WTC11 (cell line): ENCODE data around the gene OTP. TPM values are rescaled to one million over a fixed set of nuclear protein-coding genes. Genes with fewer than 3 reads are reported as not detected.

ENCODE experiments used
- ATAC-seq: fragments of 200-7000 bp; cut with Tn5 transposase; 2 replicates; pipeline ENCODE4 v1.10.0; 2021; ENCODE audit warnings: mild to moderate bottlenecking, moderate library complexity
- CTCF ChIA-PET: fragments of 300-600 bp; sonication (Branson Sonifier 250); formaldehyde crosslinking; loops from one replicate; lab custom pipeline; 2021; ENCODE audit warnings: antibody characterized with exemption; lab: Charles Lee
- POLR2A ChIA-PET: fragments of 350-600 bp; sonication (Branson Sonifier 250); formaldehyde crosslinking; loops from one replicate; lab custom pipeline; 2021; ENCODE audit warnings: antibody characterized with exemption; lab: Charles Lee
- DNase-seq: peaks from one replicate; pipeline ENCODE4 v3.0.0; 2021; ENCODE audit warnings: low spot score
- H3K27ac Mint-ChIP-seq: 2 replicates; pipeline ENCODE4 v1.8.0; 2021; ENCODE audit warnings: mixed read lengths
- H3K27me3 Mint-ChIP-seq: 2 replicates; pipeline ENCODE4 v1.8.0; 2021; ENCODE audit warnings: low read depth, mild to moderate bottlenecking, moderate library complexity, mixed read lengths
- H3K36me3 Mint-ChIP-seq: 2 replicates; pipeline ENCODE4 v1.8.0; 2021; ENCODE audit warnings: mixed read lengths
- H3K4me1 Mint-ChIP-seq: 2 replicates; pipeline ENCODE4 v1.8.0; 2022; ENCODE audit warnings: mixed read lengths
- H3K4me3 Mint-ChIP-seq: 2 replicates; pipeline ENCODE4 v1.8.0; 2021; ENCODE audit warnings: mild to moderate bottlenecking, moderate library complexity, mixed read lengths
- H3K9me3 Mint-ChIP-seq: 2 replicates; pipeline ENCODE4 v1.8.0; 2021; ENCODE audit warnings: mixed read lengths
- AR ChIP-seq: fragments of 250-450 bp; sonication (Bioruptor Pico); IDR thresholded peaks from 2 replicates; pipeline ENCODE4 v1.9.0; 2021; ENCODE audit warnings: mild to moderate bottlenecking
- ATF2 ChIP-seq: sonication (generic); formaldehyde crosslinking; IDR thresholded peaks from 2 replicates; pipeline ENCODE4 v1.8.1; 2022; ENCODE audit warnings: low read depth, missing genetic modification reagents, borderline replicate concordance
- E2F4 ChIP-seq: sonication (generic); formaldehyde crosslinking; IDR thresholded peaks from 2 replicates; pipeline ENCODE4 v1.8.1; 2022; ENCODE audit warnings: low read depth, mild to moderate bottlenecking, moderate library complexity, missing genetic modification reagents, borderline replicate concordance
- E2F5 ChIP-seq: sonication (generic); formaldehyde crosslinking; IDR thresholded peaks from 2 replicates; pipeline ENCODE4 v1.8.1; 2022; ENCODE audit warnings: mild to moderate bottlenecking, moderate library complexity, missing genetic modification reagents
- FOXP1 ChIP-seq: sonication (generic); formaldehyde crosslinking; IDR thresholded peaks from 2 replicates; pipeline ENCODE4 v1.8.0; 2022; ENCODE audit warnings: missing genetic modification reagents, mild to moderate bottlenecking, moderate library complexity, borderline replicate concordance
- GABPB1 ChIP-seq: sonication (generic); formaldehyde crosslinking; IDR thresholded peaks from 2 replicates; pipeline ENCODE4 v1.8.1; 2023; ENCODE audit warnings: mild to moderate bottlenecking, missing genetic modification reagents
- HMGXB4 ChIP-seq: sonication (generic); formaldehyde crosslinking; IDR thresholded peaks from 2 replicates; pipeline ENCODE4 v1.8.1; 2023; ENCODE audit warnings: mild to moderate bottlenecking, moderate library complexity, missing genetic modification reagents
- JAZF1 ChIP-seq: fragments of 250-450 bp; sonication (Bioruptor Pico); IDR thresholded peaks from 2 replicates; pipeline ENCODE4 v1.9.0; 2021; ENCODE audit warnings: moderate library complexity, mild to moderate bottlenecking, inconsistent platforms
- JUN ChIP-seq: sonication (generic); formaldehyde crosslinking; IDR thresholded peaks from 2 replicates; pipeline ENCODE4 v1.8.0; 2023; ENCODE audit warnings: mild to moderate bottlenecking, missing genetic modification reagents
- MXD4 ChIP-seq: fragments of 250-450 bp; sonication (Bioruptor Pico); IDR thresholded peaks from 2 replicates; pipeline ENCODE4 v1.8.0; 2021; ENCODE audit warnings: mild to moderate bottlenecking, moderate library complexity, borderline replicate concordance
- NFATC4 ChIP-seq: fragments of 250-450 bp; sonication (Bioruptor Pico); IDR thresholded peaks from 2 replicates; pipeline ENCODE4 v1.9.0; 2021; ENCODE audit warnings: mild to moderate bottlenecking
- NFE2L1 ChIP-seq: sonication (generic); formaldehyde crosslinking; IDR thresholded peaks from 2 replicates; pipeline ENCODE4 v1.8.1; 2023; ENCODE audit warnings: missing genetic modification reagents
- NR1H2 ChIP-seq: sonication (generic); formaldehyde crosslinking; IDR thresholded peaks from 2 replicates; pipeline ENCODE4 v1.9.0; 2021; ENCODE audit warnings: mild to moderate bottlenecking, moderate library complexity, missing genetic modification reagents
- NR2C2 ChIP-seq: sonication (generic); formaldehyde crosslinking; IDR thresholded peaks from 2 replicates; pipeline ENCODE4 v1.8.0; 2022; ENCODE audit warnings: mild to moderate bottlenecking, missing genetic modification reagents
- NR3C1 ChIP-seq: sonication (generic); formaldehyde crosslinking; conservative IDR thresholded peaks from 2 replicates; pipeline ENCODE4 v1.8.1; 2023; ENCODE audit warnings: low read depth, mild to moderate bottlenecking, missing genetic modification reagents
- ZNF219 ChIP-seq: sonication (generic); formaldehyde crosslinking; IDR thresholded peaks from 2 replicates; pipeline ENCODE4 v1.8.0; 2023; ENCODE audit warnings: missing genetic modification reagents, mild to moderate bottlenecking, borderline replicate concordance
- total RNA-seq: library from RNA; stranded (reverse); gene quantifications from 3 replicates; pipeline ENCODE4 v1.2.3, GENCODE V29; 2021

OTP gene
- total RNA-seq, 1 experiment from 2014 or later, result not detected

- TF ChIP-seq NR2C2 (CRISPR knock-in tag), result no peak
- no peak for TF ChIP-seq NR1H2 (CRISPR knock-in tag)
- no peak for TF ChIP-seq AR (CRISPR knock-in tag)
Measured at GRCh38 chr5:77606279-77606678, 32.2 kb downstream of the OTP start (continued).

- POLR2A ChIA-PET, result no interaction called here
- H3K9me3 Mint-ChIP-seq, result peaks cover 14% of the 10 kb centered on the region
- no peak for TF ChIP-seq ATF2
- TF ChIP-seq E2F5 (CRISPR knock-in tag), result no peak
- TF ChIP-seq NR3C1 (CRISPR knock-in tag), result no peak
- TF ChIP-seq JUN (CRISPR knock-in tag), result no peak
- TF ChIP-seq E2F4 (CRISPR knock-in tag), result no peak
- TF ChIP-seq NFE2L1 (CRISPR knock-in tag), result no peak
- no peak for TF ChIP-seq AR (CRISPR knock-in tag)
- TF ChIP-seq MXD4 (CRISPR knock-in tag), result no peak
- CTCF ChIA-PET, result no interaction called here
- H3K36me3 Mint-ChIP-seq, result no peaks in the 10 kb centered on the region
- H3K27ac Mint-ChIP-seq, result no peak overlapping the region
- no peaks in the 10 kb centered on the region for H3K4me1 Mint-ChIP-seq
- peaks cover 19% of the 10 kb centered on the region for H3K27me3 Mint-ChIP-seq
- H3K4me3 Mint-ChIP-seq, result no peak overlapping the region
- DNase-seq, result no peak
- no peak for ATAC-seq
Measured at GRCh38 chr5:77599679-77600078, 38.8 kb downstream of the OTP start.

- H3K9me3 Mint-ChIP-seq, result peaks cover 17% of the 10 kb centered on the region
- no peak overlapping the region for H3K4me3 Mint-ChIP-seq
- peaks cover 9% of the 10 kb centered on the region for H3K27me3 Mint-ChIP-seq
- H3K36me3 Mint-ChIP-seq, result peaks cover 10% of the 10 kb centered on the region
- no peak for TF ChIP-seq GABPB1 (CRISPR knock-in tag)
- H3K27ac Mint-ChIP-seq, result no peak overlapping the region
- no peak for DNase-seq
- POLR2A ChIA-PET, result no interaction called here
- ATAC-seq, result no peak
- H3K4me1 Mint-ChIP-seq, result no peaks in the 10 kb centered on the region
- CTCF ChIA-PET, result no interaction called here
Measured at GRCh38 chr5:77590347-77590746, 48.2 kb downstream of the OTP start.

- ATAC-seq (no peak), DNase-seq (no peak)
- H3K36me3 Mint-ChIP-seq, result peaks cover 10% of the 10 kb centered on the region
- POLR2A ChIA-PET, result no interaction called here
- no peaks in the 10 kb centered on the region for H3K4me1 Mint-ChIP-seq
- no peak overlapping the region for H3K27ac Mint-ChIP-seq
- H3K9me3 Mint-ChIP-seq, result peaks cover 19% of the 10 kb centered on the region
- CTCF ChIA-PET, result no interaction called here
- no peak overlapping the region for H3K4me3 Mint-ChIP-seq
- TF ChIP-seq NFATC4 (CRISPR knock-in tag), result no peak
- TF ChIP-seq ZNF219 (CRISPR knock-in tag), result no peak
- no peak for TF ChIP-seq HMGXB4 (CRISPR knock-in tag)
- TF ChIP-seq FOXP1 (CRISPR knock-in tag), result no peak
- TF ChIP-seq GABPB1 (CRISPR knock-in tag), result no peak
- no peak for TF ChIP-seq NFE2L1 (CRISPR knock-in tag)
- TF ChIP-seq JAZF1 (CRISPR knock-in tag), result no peak
- H3K27me3 Mint-ChIP-seq, result peaks cover 13% of the 10 kb centered on the region
Measured at GRCh38 chr5:77588175-77588574, 50.3 kb downstream of the OTP start.
